H9 (cell line): ENCODE data around the gene CHRND. TPM values are rescaled to one million over a fixed set of nuclear protein-coding genes. Genes with fewer than 3 reads are reported as not detected.
A peak's percentile ranks its signal among the peaks of the same experiment; 100 is the strongest.

ENCODE experiments used
- DNase-seq: peaks from one replicate; pipeline ENCODE4 v3.0.0-alpha.2; 2017
- H2AFZ ChIP-seq: one replicate; pipeline ENCODE4 v1.6.1; 2013; ENCODE audit warnings: mild to moderate bottlenecking, low read length, control low read depth, moderate library complexity
- H2AK5ac ChIP-seq: 2 replicates; pipeline ENCODE4 v1.6.1; 2013; ENCODE audit warnings: low read length, control low read depth, mixed read lengths; ENCODE audit not compliant: insufficient read length
- H2BK120ac ChIP-seq: one replicate; pipeline ENCODE4 v1.6.1; 2013; ENCODE audit warnings: low read depth, mild to moderate bottlenecking, low read length, control low read depth, inconsistent platforms; ENCODE audit not compliant: poor library complexity, severe bottlenecking
- H2BK12ac ChIP-seq: 2 replicates; pipeline ENCODE4 v1.6.1; 2013; ENCODE audit warnings: low read length, control low read depth, mixed read lengths, low read depth; ENCODE audit not compliant: insufficient read length
- H2BK15ac ChIP-seq: 2 replicates; pipeline ENCODE4 v1.6.1; 2013; ENCODE audit warnings: low read depth, low read length, control low read depth
- H2BK20ac ChIP-seq: one replicate; pipeline ENCODE4 v1.6.1; 2013; ENCODE audit warnings: low read depth, mild to moderate bottlenecking, low read length, control low read depth, inconsistent platforms; ENCODE audit not compliant: poor library complexity, severe bottlenecking
- H2BK5ac ChIP-seq: 2 replicates; pipeline ENCODE4 v1.6.1; 2013; ENCODE audit warnings: low read length, control low read depth, mixed read lengths; ENCODE audit not compliant: insufficient read length
- H3K14ac ChIP-seq: 2 replicates; pipeline ENCODE4 v1.6.1; 2013; ENCODE audit warnings: low read length, control low read depth; ENCODE audit not compliant: insufficient read depth
- H3K18ac ChIP-seq: 2 replicates; pipeline ENCODE4 v1.6.1; 2013; ENCODE audit warnings: low read depth, mild to moderate bottlenecking, mixed read lengths, low read length, control low read depth; ENCODE audit not compliant: insufficient read length
- H3K23ac ChIP-seq: 2 replicates; pipeline ENCODE4 v1.6.1; 2013; ENCODE audit warnings: low read length, control low read depth, mixed read lengths, low read depth; ENCODE audit not compliant: insufficient read length
- H3K23me2 ChIP-seq: 2 replicates; pipeline ENCODE4 v1.6.1; 2013; ENCODE audit warnings: low read depth, mild to moderate bottlenecking, mixed read lengths, low read length, control low read depth; ENCODE audit not compliant: insufficient read length, poor library complexity, severe bottlenecking
- H3K27ac ChIP-seq: 2 replicates; pipeline ENCODE4 v1.5.1; 2013; ENCODE audit warnings: low read length, control low read depth, mixed read lengths, low read depth; ENCODE audit not compliant: insufficient read length
- H3K27me3 ChIP-seq: 2 replicates; pipeline ENCODE4 v1.6.1; 2013; ENCODE audit warnings: low read length, control low read depth, inconsistent platforms; ENCODE audit not compliant: insufficient read depth
- H3K4ac ChIP-seq: 2 replicates; pipeline ENCODE4 v1.6.1; 2013; ENCODE audit warnings: low read depth, mild to moderate bottlenecking, control low read depth, inconsistent platforms, low read length, moderate library complexity
- H3K4me1 ChIP-seq: 2 replicates; pipeline ENCODE4 v1.6.1; 2013; ENCODE audit warnings: low read length, control low read depth, inconsistent platforms; ENCODE audit not compliant: insufficient read depth
- H3K4me2 ChIP-seq: 2 replicates; pipeline ENCODE4 v1.6.1; 2013; ENCODE audit warnings: low read length, control low read depth, mixed read lengths; ENCODE audit not compliant: insufficient read length, insufficient read depth
- H3K56ac ChIP-seq: 2 replicates; pipeline ENCODE4 v1.6.1; 2013; ENCODE audit warnings: low read depth, mild to moderate bottlenecking, mixed read lengths, low read length, control low read depth; ENCODE audit not compliant: insufficient read length
- H3K79me1 ChIP-seq: 2 replicates; pipeline ENCODE4 v1.6.1; 2013; ENCODE audit warnings: low read depth, mild to moderate bottlenecking, moderate library complexity, low read length, control low read depth, inconsistent platforms; ENCODE audit not compliant: insufficient read depth, poor library complexity, severe bottlenecking
- H3K79me2 ChIP-seq: 2 replicates; pipeline ENCODE4 v1.6.1; 2013; ENCODE audit warnings: low read length, control low read depth, inconsistent platforms; ENCODE audit not compliant: insufficient read depth
- H3K9ac ChIP-seq: 2 replicates; pipeline ENCODE4 v1.6.1; 2013; ENCODE audit warnings: low read length, control low read depth, mixed read lengths; ENCODE audit not compliant: insufficient read length; ENCODE audit errors: extremely low read depth
- H3K9me3 ChIP-seq: one replicate; pipeline ENCODE4 v1.6.1; 2013; ENCODE audit warnings: low read depth, low read length, inconsistent platforms; ENCODE audit not compliant: control insufficient read depth
- H3T11ph ChIP-seq: one replicate; pipeline ENCODE4 v1.6.1; 2013; ENCODE audit warnings: mild to moderate bottlenecking, low read length, control low read depth, inconsistent platforms
- H4K20me1 ChIP-seq: one replicate; pipeline ENCODE4 v1.6.1; 2013; ENCODE audit not compliant: control insufficient read depth, insufficient read length, insufficient read depth
- H4K5ac ChIP-seq: 2 replicates; pipeline ENCODE4 v1.6.1; 2013; ENCODE audit warnings: low read depth, mild to moderate bottlenecking, mixed read lengths, low read length, control low read depth; ENCODE audit not compliant: insufficient read length
- H4K8ac ChIP-seq: replicated peaks from 2 replicates; pipeline ENCODE4 v1.6.1; 2013; ENCODE audit warnings: low read length, control low read depth, mixed read lengths, low read depth; ENCODE audit not compliant: insufficient read length
- H4K91ac ChIP-seq: 2 replicates; pipeline ENCODE4 v1.6.1; 2013; ENCODE audit warnings: low read depth, mild to moderate bottlenecking, moderate library complexity, mixed read lengths, low read length, control low read depth; ENCODE audit not compliant: insufficient read length
- H3K27ac Mint-ChIP-seq, 3 experiments: 2 replicates in 2 of 3; 3 replicates in 1 of 3; pipeline ENCODE4 v1.8.0; 2020 to 2021; ENCODE audit warnings: mixed read lengths in 3 of 3, mild to moderate bottlenecking in 1 of 3, moderate library complexity in 1 of 3
- H3K27me3 Mint-ChIP-seq: 2 replicates; pipeline ENCODE4 v1.8.0; 2021; ENCODE audit warnings: low read depth, mild to moderate bottlenecking, moderate library complexity, mixed read lengths
- H3K36me3 Mint-ChIP-seq, 3 experiments: 2 replicates in 2 of 3; 3 replicates in 1 of 3; pipeline ENCODE4 v1.8.0; 2020 to 2021; ENCODE audit warnings: low read depth in 3 of 3, mixed read lengths in 3 of 3; ENCODE audit not compliant: insufficient read depth in 1 of 3
- H3K4me1 Mint-ChIP-seq, 2 experiments: 2 replicates each; pipeline ENCODE4 v1.8.0; 2020; ENCODE audit warnings: mixed read lengths in 2 of 2
- H3K4me3 Mint-ChIP-seq, 2 experiments: 2 replicates in 1 of 2; 3 replicates in 1 of 2; pipeline ENCODE4 v1.8.0; 2020 to 2021; ENCODE audit warnings: mild to moderate bottlenecking in 2 of 2, mixed read lengths in 2 of 2, moderate library complexity in 1 of 2
- H3K9me3 Mint-ChIP-seq, 2 experiments: 2 replicates in 1 of 2; 3 replicates in 1 of 2; pipeline ENCODE4 v1.8.0; 2020; ENCODE audit warnings: mild to moderate bottlenecking in 2 of 2, mixed read lengths in 2 of 2, moderate library complexity in 1 of 2
- CTCF ChIP-seq: fragments of 200-600 bp; sonication (generic); conservative IDR thresholded peaks from 3 replicates; pipeline ENCODE4 v1.8.0; 2021; ENCODE audit warnings: antibody characterized with exemption, mild to moderate bottlenecking
- WGBS: extraction: QIAGEN DNeasy Blood & Tissue Kit; methylation state at CpG from one replicate; pipeline ENCODE4 v1.1.7; 2013; ENCODE audit warnings: missing lambda C conversion rate, low lambda C conversion rate, mixed read lengths; ENCODE audit not compliant: insufficient read length; ENCODE audit errors: extremely low coverage; 5-methylcytosine and 5-hydroxymethylcytosine counted together
- total RNA-seq: library from RNA; stranded (reverse); gene quantifications from 2 replicates; pipeline ENCODE4 v1.2.1, GENCODE V29; 2021

CHRND gene
- total RNA-seq, 1 experiment from 2014 or later = not detected

- no peak overlapping the region for H2BK120ac ChIP-seq
- peaks cover 9% of the 10 kb centered on the region for H3K23me2 ChIP-seq
- Mint-ChIP-seq H3K4me1 (peaks cover 20 to 29% of the 10 kb centered on the region in 2 experiments), H3K36me3 (peaks cover 0 to 8% (median 0%) of the 10 kb centered on the region in 3 experiments; a peak in 3 of 7 replicates), H3K27me3 (peaks cover 80% of the 10 kb centered on the region), H3K27ac (no peak overlapping the region), H3K4me3 (peak overlapping the region; percentile 41 to 76; a peak in 4 of 5 replicates), H3K9me3 (no peaks in the 10 kb centered on the region)
- no peak overlapping the region for H2BK12ac ChIP-seq
- no peak overlapping the region for H2BK15ac ChIP-seq
- H2AK5ac ChIP-seq = no peak overlapping the region
- no peak overlapping the region for H4K8ac ChIP-seq
- no peaks in the 10 kb centered on the region for H3K9me3 ChIP-seq
- H3K4me1 ChIP-seq = peaks cover 2% of the 10 kb centered on the region; the same call in 1 of the 2 replicates
- H3K18ac ChIP-seq = no peak overlapping the region
- H3K4me2 ChIP-seq = peak overlapping the region; percentile 48
- no peak for TF ChIP-seq CTCF
- peaks cover 34% of the 10 kb centered on the region for H3K27me3 ChIP-seq
- no peak overlapping the region for H3K27ac ChIP-seq
- H3K4ac ChIP-seq = no peak overlapping the region
- H4K91ac ChIP-seq = no peak overlapping the region
- no peak overlapping the region for H3T11ph ChIP-seq
- no peak overlapping the region for H2AFZ ChIP-seq
- H4K5ac ChIP-seq = no peak overlapping the region
- no peaks in the 10 kb centered on the region for H4K20me1 ChIP-seq
- no peaks in the 10 kb centered on the region for H3K79me2 ChIP-seq
- H3K56ac ChIP-seq = no peak overlapping the region
- no peak overlapping the region for H2BK20ac ChIP-seq
- DNase-seq = peak; percentile 55
- peak overlapping the region; percentile 26; the same call in 1 of the 2 replicates for H3K14ac ChIP-seq
- no peaks in the 10 kb centered on the region for H3K79me1 ChIP-seq
- no peak overlapping the region for H2BK5ac ChIP-seq
- no peak overlapping the region for H3K23ac ChIP-seq
- no CpG with 5 or more reads among the region's 111 CpGs for WGBS
- H3K9ac ChIP-seq = no peak overlapping the region
Measured at GRCh38 chr2:232485757-232486557, 40.0 kb upstream of the CHRND start.
